Measurements from ENCODE around the gene DNLZ.

GRCh38 chr9:136349546-136349945 lies 14.0 kb downstream of the DNLZ start:
- TF ChIP-seq CTCF (IDR thresholded peaks at IDR 0.05) (no peak), POLR2A (IDR thresholded peaks at IDR 0.05) (no peak)
